ENCODE data around the gene SYS1.

The SYS1 gene

DNA sequence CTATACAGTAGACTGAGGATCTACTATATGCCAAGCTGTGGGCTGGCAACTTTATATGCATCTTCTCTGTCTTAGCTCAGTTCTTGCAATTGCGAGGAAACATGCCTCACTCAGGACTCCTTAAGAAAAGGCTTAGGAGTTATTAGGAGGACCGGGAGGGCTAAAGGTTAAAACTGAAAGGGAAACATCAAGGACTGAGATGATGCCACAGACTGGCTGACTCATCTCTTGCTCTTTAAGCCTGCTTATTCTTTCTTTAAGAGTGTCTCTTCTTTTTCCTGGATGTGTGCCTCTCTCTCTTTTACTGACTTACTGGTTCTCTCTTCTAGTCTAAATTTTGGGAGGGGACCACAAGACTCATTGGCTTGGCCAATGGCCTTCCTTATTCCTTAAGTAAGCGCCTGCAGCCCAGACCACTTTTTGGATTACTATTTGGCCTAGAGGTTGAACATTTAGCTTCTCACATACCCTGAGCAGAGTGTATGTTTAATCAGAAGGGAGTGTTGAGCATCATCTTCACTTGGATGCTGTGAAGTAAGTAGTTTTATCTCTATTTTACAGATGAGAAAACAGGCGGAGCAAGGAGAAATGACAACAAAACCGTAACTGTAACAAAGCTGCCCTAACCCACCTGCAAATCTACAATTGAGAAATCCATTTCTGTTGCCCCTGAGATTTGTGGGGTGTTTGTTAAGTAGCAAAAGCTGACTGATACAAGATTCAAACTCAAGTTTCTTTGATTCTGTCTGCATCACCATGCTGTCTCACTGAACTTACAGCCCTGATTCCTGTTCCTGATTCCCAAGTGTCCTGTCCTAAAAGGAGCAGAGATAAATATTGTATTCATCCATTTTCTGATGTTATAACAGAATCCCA is 7.5 kb upstream of the SYS1 start:
- Histone ChIP-seq H3K79me1 (ENCODE audit: low read length) (no peaks in the 10 kb centered on the region), H3K4me3 (ENCODE audit: low read length) (no peak overlapping the region), H3K79me2 (ENCODE audit: control insufficient read depth, insufficient read depth, low read length) (no peaks in the 10 kb centered on the region), H3K4me1 (ENCODE audit: control insufficient read depth, low read depth, low read length) (peaks cover 4% of the 10 kb centered on the region), H2BK5ac (ENCODE audit: low read length) (no peak overlapping the region), H3K27ac (ENCODE audit: low read depth, low read length) (no peak overlapping the region), H2BK120ac (ENCODE audit: low read depth, low read length) (no peak overlapping the region), H4K8ac (ENCODE audit: low read depth, low read length) (no peak overlapping the region), H3K56ac (ENCODE audit: low read length) (no peak overlapping the region), H3K18ac (ENCODE audit: low read length) (no peak overlapping the region), H2AK5ac (ENCODE audit: low read length) (no peak overlapping the region), H3K4ac (ENCODE audit: low read depth, low read length) (no peak overlapping the region), H3K36me3 (ENCODE audit: control insufficient read depth, insufficient read depth, low read length) (no peaks in the 10 kb centered on the region), H3K9ac (ENCODE audit: low read length) (no peak overlapping the region), H3K23ac (ENCODE audit: low read length) (no peak overlapping the region), H3K27me3 (ENCODE audit: insufficient read depth, low read length, poor library complexity) (no peaks in the 10 kb centered on the region), H4K5ac (ENCODE audit: low read length) (no peak overlapping the region), H2BK15ac (replicated peaks; ENCODE audit: low read depth) (no peak overlapping the region), H3K4me2 (ENCODE audit: low read length) (no peak overlapping the region)
- no peak for DNase-seq
- WGBS (ENCODE audit: extremely low coverage, insufficient coverage, low lambda C conversion rate), result no CpG with 5 or more reads among the region's 5 CpGs

DNA sequence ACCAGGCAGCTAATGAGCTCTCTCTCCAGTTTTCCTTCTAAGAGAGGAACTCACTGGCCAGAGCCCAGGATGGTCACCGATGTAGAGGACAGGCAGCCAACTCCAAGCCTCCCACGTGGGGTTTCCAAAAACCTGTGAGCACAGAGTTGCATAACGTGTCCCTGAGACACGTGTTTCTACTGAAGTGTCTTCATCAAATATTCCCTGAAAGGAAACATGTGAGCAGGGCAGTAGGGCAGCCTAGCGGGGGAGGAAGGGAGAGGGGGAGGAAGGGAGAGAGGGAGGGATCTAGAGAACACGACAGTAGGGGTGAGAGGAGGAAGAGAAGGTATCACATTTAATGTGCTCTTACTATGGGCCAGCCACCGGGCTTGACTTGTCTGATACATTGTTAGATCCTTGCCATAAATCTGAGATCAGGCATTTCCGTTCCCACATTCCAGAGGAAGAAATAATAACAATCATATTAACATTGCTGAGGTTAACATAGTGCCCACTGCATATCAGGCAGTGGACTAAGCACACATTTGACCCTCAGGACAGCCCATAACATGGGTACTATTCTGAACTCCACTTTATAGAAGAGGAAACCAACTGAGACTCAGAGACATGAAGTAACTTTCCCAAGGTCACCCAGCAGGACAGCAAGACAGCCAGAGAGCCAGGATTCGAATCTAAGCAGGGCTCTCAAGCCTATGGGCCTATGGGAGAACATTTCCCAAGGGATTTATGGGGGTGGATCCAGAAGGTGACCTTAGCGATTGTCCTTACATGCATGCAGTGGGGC is 4.5 kb upstream of the SYS1 start:
- Histone ChIP-seq H3K4ac (ENCODE audit: low read depth, low read length) (no peak overlapping the region), H2BK15ac (replicated peaks; ENCODE audit: low read depth) (no peak overlapping the region), H3K4me3 (ENCODE audit: low read length) (no peak overlapping the region), H3K56ac (ENCODE audit: low read length) (peak overlapping the region; percentile 17), H4K8ac (ENCODE audit: low read depth, low read length) (no peak overlapping the region), H2AK5ac (ENCODE audit: low read length) (no peak overlapping the region), H3K4me2 (ENCODE audit: low read length) (no peak overlapping the region), H3K79me1 (ENCODE audit: low read length) (peaks cover under 1% of the 10 kb centered on the region), H4K5ac (ENCODE audit: low read length) (no peak overlapping the region), H3K27me3 (ENCODE audit: insufficient read depth, low read length, poor library complexity) (no peaks in the 10 kb centered on the region), H3K27ac (ENCODE audit: low read depth, low read length) (no peak overlapping the region), H3K23ac (ENCODE audit: low read length) (no peak overlapping the region), H3K36me3 (ENCODE audit: control insufficient read depth, insufficient read depth, low read length) (no peaks in the 10 kb centered on the region), H3K18ac (ENCODE audit: low read length) (no peak overlapping the region), H3K79me2 (ENCODE audit: control insufficient read depth, insufficient read depth, low read length) (no peaks in the 10 kb centered on the region), H2BK5ac (ENCODE audit: low read length) (no peak overlapping the region), H3K4me1 (ENCODE audit: control insufficient read depth, low read depth, low read length) (peaks cover 4% of the 10 kb centered on the region), H3K9ac (ENCODE audit: low read length) (no peak overlapping the region), H2BK120ac (ENCODE audit: low read depth, low read length) (no peak overlapping the region)
- WGBS (ENCODE audit: extremely low coverage, insufficient coverage, low lambda C conversion rate), result no CpG with 5 or more reads among the region's 10 CpGs
- no peak for DNase-seq

DNA sequence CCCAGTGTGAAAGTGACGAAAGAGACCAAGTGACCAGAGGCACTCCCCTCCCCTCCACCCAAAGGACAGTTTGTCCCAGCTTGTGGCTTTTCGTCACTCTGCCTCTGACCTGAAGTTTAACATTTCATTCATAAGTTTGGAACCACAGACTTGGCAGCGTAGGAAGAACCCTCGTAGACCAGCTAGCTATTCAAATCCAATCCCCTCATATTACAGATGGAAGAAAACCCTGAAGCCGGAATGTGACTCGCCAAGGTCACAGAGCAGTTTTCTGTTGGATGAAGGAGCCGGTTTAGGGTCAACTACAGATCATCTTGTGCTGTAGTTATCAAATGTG is 3.9 kb upstream of the SYS1 start:
- H3K56ac ChIP-seq (ENCODE audit: low read length), result no peak overlapping the region
- WGBS (ENCODE audit: extremely low coverage, insufficient coverage, low lambda C conversion rate), result no CpG with 5 or more reads among the region's 7 CpGs
- no peak overlapping the region for H3K27ac ChIP-seq (ENCODE audit: low read depth, low read length)
- no peak overlapping the region for H3K9ac ChIP-seq (ENCODE audit: low read length)
- no peak overlapping the region for H4K8ac ChIP-seq (ENCODE audit: low read depth, low read length)
- no peak overlapping the region for H2AK5ac ChIP-seq (ENCODE audit: low read length)
- H3K36me3 ChIP-seq (ENCODE audit: control insufficient read depth, insufficient read depth, low read length), result no peaks in the 10 kb centered on the region
- no peaks in the 10 kb centered on the region for H3K27me3 ChIP-seq (ENCODE audit: insufficient read depth, low read length, poor library complexity)
- no peak overlapping the region for H4K5ac ChIP-seq (ENCODE audit: low read length)
- H3K4me2 ChIP-seq (ENCODE audit: low read length), result no peak overlapping the region
- no peak overlapping the region for H2BK15ac ChIP-seq (replicated peaks; ENCODE audit: low read depth)
- no peak overlapping the region for H3K4ac ChIP-seq (ENCODE audit: low read depth, low read length)
- DNase-seq, result no peak
- no peak overlapping the region for H3K4me3 ChIP-seq (ENCODE audit: low read length)
- no peak overlapping the region for H2BK5ac ChIP-seq (ENCODE audit: low read length)
- peaks cover 8% of the 10 kb centered on the region for H3K4me1 ChIP-seq (ENCODE audit: control insufficient read depth, low read depth, low read length)
- H3K79me1 ChIP-seq (ENCODE audit: low read length), result peaks cover 6% of the 10 kb centered on the region
- H3K79me2 ChIP-seq (ENCODE audit: control insufficient read depth, insufficient read depth, low read length), result peaks cover 5% of the 10 kb centered on the region
- no peak overlapping the region for H3K18ac ChIP-seq (ENCODE audit: low read length)
- no peak overlapping the region for H2BK120ac ChIP-seq (ENCODE audit: low read depth, low read length)
- no peak overlapping the region for H3K23ac ChIP-seq (ENCODE audit: low read length)

DNA sequence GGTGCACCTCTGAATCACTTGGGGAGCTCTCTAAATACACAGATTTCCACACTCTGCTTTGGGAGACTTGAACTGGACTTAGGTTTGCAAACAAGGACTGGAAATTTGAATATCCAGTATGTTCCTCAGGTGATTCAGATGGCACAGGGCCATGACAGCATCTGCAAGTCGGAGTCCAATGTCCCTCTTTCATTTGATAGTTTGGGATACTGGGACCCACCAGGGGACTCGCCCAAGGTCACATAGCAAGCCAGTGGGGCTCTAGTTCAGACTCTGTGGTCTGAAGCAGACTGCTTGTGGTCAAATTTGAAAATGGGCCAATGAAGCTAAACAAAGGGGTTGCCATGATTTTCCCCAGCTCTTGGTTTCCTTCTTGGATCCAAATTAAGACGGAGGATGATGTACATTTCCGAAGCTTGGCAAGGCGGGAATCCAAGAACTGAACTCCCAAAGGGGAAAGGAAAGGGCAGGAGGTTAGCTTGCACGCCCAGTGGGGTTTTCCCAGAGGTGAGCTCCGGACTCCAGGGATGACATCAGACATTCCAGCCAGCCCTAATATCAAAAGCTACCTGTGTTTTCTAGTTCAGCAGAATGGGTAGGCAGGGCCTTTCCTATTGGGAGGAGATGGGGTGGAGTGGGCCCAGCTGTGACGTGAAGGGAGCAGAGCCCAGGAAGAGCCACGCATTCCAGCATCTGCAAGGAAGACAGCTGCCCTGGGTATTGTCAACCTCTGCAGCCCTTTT is 3.4 kb upstream of the SYS1 start:
- Histone ChIP-seq H2BK5ac (ENCODE audit: low read length) (no peak overlapping the region), H3K23ac (ENCODE audit: low read length) (no peak overlapping the region), H2BK15ac (replicated peaks; ENCODE audit: low read depth) (no peak overlapping the region), H2BK120ac (ENCODE audit: low read depth, low read length) (no peak overlapping the region), H3K79me2 (ENCODE audit: control insufficient read depth, insufficient read depth, low read length) (peaks cover 6% of the 10 kb centered on the region), H3K4me2 (ENCODE audit: low read length) (no peak overlapping the region), H3K27me3 (ENCODE audit: insufficient read depth, low read length, poor library complexity) (no peaks in the 10 kb centered on the region), H3K79me1 (ENCODE audit: low read length) (peaks cover 8% of the 10 kb centered on the region), H4K8ac (ENCODE audit: low read depth, low read length) (no peak overlapping the region), H3K27ac (ENCODE audit: low read depth, low read length) (no peak overlapping the region), H3K18ac (ENCODE audit: low read length) (no peak overlapping the region), H2AK5ac (ENCODE audit: low read length) (no peak overlapping the region), H3K9ac (ENCODE audit: low read length) (no peak overlapping the region), H4K5ac (ENCODE audit: low read length) (no peak overlapping the region), H3K4me1 (ENCODE audit: control insufficient read depth, low read depth, low read length) (peaks cover 9% of the 10 kb centered on the region), H3K4me3 (ENCODE audit: low read length) (no peak overlapping the region), H3K56ac (ENCODE audit: low read length) (no peak overlapping the region), H3K36me3 (ENCODE audit: control insufficient read depth, insufficient read depth, low read length) (no peaks in the 10 kb centered on the region), H3K4ac (ENCODE audit: low read depth, low read length) (no peak overlapping the region)
- DNase-seq, result no peak
- no CpG with 5 or more reads among the region's 9 CpGs for WGBS (ENCODE audit: extremely low coverage, insufficient coverage, low lambda C conversion rate)

DNA sequence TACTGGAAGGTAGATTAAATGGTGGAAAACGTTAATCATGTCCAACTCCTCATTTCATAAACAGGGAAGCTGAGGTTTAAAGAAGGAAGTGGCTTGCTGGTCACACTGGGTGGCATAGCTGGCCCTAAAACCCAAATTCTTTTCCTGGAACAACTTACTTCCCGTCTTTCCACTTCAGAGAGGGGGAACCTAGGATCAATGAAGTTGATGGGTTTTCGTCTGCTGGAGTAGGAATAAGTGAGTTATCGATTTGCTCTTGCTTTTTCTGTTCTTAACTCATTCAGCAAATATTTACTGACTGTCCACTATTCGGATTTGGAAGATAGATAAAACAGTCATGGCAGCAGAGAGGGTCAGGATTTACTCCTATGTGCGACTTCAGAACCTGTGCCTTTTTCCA is 1.2 kb upstream of the SYS1 start:
- no peak overlapping the region for H2BK15ac ChIP-seq (replicated peaks; ENCODE audit: low read depth)
- H2BK120ac ChIP-seq (ENCODE audit: low read depth, low read length), result no peak overlapping the region
- no peaks in the 10 kb centered on the region for H3K27me3 ChIP-seq (ENCODE audit: insufficient read depth, low read length, poor library complexity)
- H2BK5ac ChIP-seq (ENCODE audit: low read length), result no peak overlapping the region
- no peak overlapping the region for H3K56ac ChIP-seq (ENCODE audit: low read length)
- no peak overlapping the region for H3K9ac ChIP-seq (ENCODE audit: low read length)
- no peak overlapping the region for H3K27ac ChIP-seq (ENCODE audit: low read depth, low read length)
- no peak overlapping the region for H3K4me3 ChIP-seq (ENCODE audit: low read length)
- peaks cover 9% of the 10 kb centered on the region for H3K4me1 ChIP-seq (ENCODE audit: control insufficient read depth, low read depth, low read length)
- H4K8ac ChIP-seq (ENCODE audit: low read depth, low read length), result no peak overlapping the region
- WGBS (ENCODE audit: extremely low coverage, insufficient coverage, low lambda C conversion rate), result no CpG with 5 or more reads among the region's 6 CpGs
- H3K79me1 ChIP-seq (ENCODE audit: low read length), result peaks cover 17% of the 10 kb centered on the region
- H3K79me2 ChIP-seq (ENCODE audit: control insufficient read depth, insufficient read depth, low read length), result peaks cover 8% of the 10 kb centered on the region
- DNase-seq, result no peak
- no peak overlapping the region for H3K4ac ChIP-seq (ENCODE audit: low read depth, low read length)
- H3K4me2 ChIP-seq (ENCODE audit: low read length), result no peak overlapping the region
- peaks cover 2% of the 10 kb centered on the region for H3K36me3 ChIP-seq (ENCODE audit: control insufficient read depth, insufficient read depth, low read length)
- H4K5ac ChIP-seq (ENCODE audit: low read length), result no peak overlapping the region
- no peak overlapping the region for H3K23ac ChIP-seq (ENCODE audit: low read length)
- no peak overlapping the region for H3K18ac ChIP-seq (ENCODE audit: low read length)
- no peak overlapping the region for H2AK5ac ChIP-seq (ENCODE audit: low read length)
